Activated CD4-positive, alpha-beta memory T cell treated with anti-CD3 and anti-CD28 coated beads for 36 hours (primary cell): ENCODE results near the gene TBC1D9B. TPM values are rescaled to one million over a fixed set of nuclear protein-coding genes. Genes with fewer than 3 reads are reported as not detected.

ENCODE experiments used
- CTCF ChIA-PET: fragments of 350-600 bp; sonication (Branson Sonifier 250); formaldehyde crosslinking; loops from one replicate; lab custom pipeline; 2021; ENCODE audit warnings: antibody characterized with exemption, inconsistent platforms; lab: Charles Lee
- POLR2A ChIA-PET: fragments of 350-600 bp; sonication (Branson Sonifier 250); formaldehyde crosslinking; loops from one replicate; lab custom pipeline; 2021; ENCODE audit warnings: antibody characterized with exemption; lab: Charles Lee
- DNase-seq: peaks from one replicate; pipeline ENCODE4 v3.0.0-alpha.2; 2020
- H3K27ac Mint-ChIP-seq: one replicate; pipeline ENCODE4 v1.8.0; 2021; ENCODE audit warnings: mixed read lengths
- H3K27me3 Mint-ChIP-seq: one replicate; pipeline ENCODE4 v1.8.0; 2021; ENCODE audit warnings: mixed read lengths
- H3K36me3 Mint-ChIP-seq: one replicate; pipeline ENCODE4 v1.8.0; 2021; ENCODE audit warnings: mixed read lengths
- H3K4me1 Mint-ChIP-seq: one replicate; pipeline ENCODE4 v1.8.0; 2021; ENCODE audit warnings: low read depth, mixed read lengths
- H3K4me3 Mint-ChIP-seq: one replicate; pipeline ENCODE4 v1.8.0; 2021; ENCODE audit warnings: mild to moderate bottlenecking, mixed read lengths
- H3K9me3 Mint-ChIP-seq: one replicate; pipeline ENCODE4 v1.8.0; 2021; ENCODE audit warnings: mixed read lengths
- intact Hi-C: fragments of 100-400 bp; cut with micrococcal nuclease; formaldehyde crosslinking; loops from one replicate; pipeline ENCODE4 v1.15.1; 2023
- total RNA-seq, 2 experiments: library from RNA; stranded (reverse); gene quantifications; one replicate each; pipeline ENCODE4 v1.2.3, GENCODE V29; 2021

Gene TBC1D9B
- total RNA-seq, 2 experiments from 2014 or later = 59.0 to 62.8 TPM

DNA sequence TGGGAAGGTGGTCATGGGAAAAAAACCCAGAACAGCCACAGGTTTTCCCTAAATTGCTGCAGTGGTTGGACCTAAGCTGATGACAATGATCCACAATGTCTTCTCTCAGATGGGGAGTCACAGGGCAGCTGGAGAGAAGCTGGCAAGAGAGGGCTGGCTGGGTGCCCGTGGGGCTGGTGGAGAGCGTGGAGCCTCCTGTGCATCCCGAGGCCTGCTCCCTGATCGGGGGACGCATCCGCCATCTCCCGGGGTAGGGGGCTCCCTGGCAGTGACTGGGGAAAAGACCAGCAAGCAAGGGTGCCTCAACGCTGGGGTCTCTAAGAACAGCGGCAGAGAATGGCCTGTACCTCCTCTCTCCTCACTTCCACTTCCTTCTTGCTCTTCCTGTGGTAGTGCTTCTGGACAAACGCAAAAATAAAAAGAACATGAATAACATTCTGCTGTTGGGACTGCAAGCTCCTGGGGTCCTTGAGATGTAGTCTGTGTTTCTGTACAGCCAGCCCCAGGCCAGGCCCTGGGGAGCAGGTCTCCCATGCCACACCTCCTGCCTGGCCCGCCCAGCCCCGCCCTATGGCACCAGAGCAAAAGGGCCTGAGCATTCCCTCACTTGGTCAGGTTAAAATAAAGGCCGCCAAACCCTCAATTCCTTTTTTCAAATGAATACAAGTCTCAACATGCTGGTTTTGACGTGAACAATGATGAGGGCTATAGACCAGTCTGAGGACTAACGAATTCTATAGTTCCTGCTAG is 42.0 kb downstream of the TBC1D9B start:
- Mint-ChIP-seq H3K36me3 (peaks cover 15% of the 10 kb centered on the region), H3K4me1 (no peaks in the 10 kb centered on the region), H3K4me3 (no peak overlapping the region), H3K27me3 (no peaks in the 10 kb centered on the region), H3K27ac (no peak overlapping the region), H3K9me3 (no peaks in the 10 kb centered on the region)
- intact Hi-C loops = loop anchor here (1.0 kb wide), 1 partner anchor 225 kb away; no protein-coding TSS in a partner anchor
- no peak for DNase-seq
- POLR2A ChIA-PET = no interaction called here
- CTCF ChIA-PET = interaction anchor here (1.2 to 1.3 kb wide), 2 partner anchors 18 to 64 kb away, joined by 3 read pairs; no protein-coding TSS in a partner anchor

GRCh38 chr5:179864686-179865085 is 43.0 kb downstream of the TBC1D9B start:
- H3K9me3 Mint-ChIP-seq = no peaks in the 10 kb centered on the region
- no peaks in the 10 kb centered on the region for H3K27me3 Mint-ChIP-seq
- intact Hi-C loops = no loop called here
- POLR2A ChIA-PET = no interaction called here
- peaks cover 14% of the 10 kb centered on the region for H3K36me3 Mint-ChIP-seq
- CTCF ChIA-PET = interaction anchor here (0.6 to 0.7 kb wide), 3 partner anchors 14 to 101 kb away, joined by 3 read pairs; no protein-coding TSS in a partner anchor
- peaks cover 7% of the 10 kb centered on the region for H3K4me1 Mint-ChIP-seq
- no peak overlapping the region for H3K4me3 Mint-ChIP-seq
- DNase-seq = no peak
- H3K27ac Mint-ChIP-seq = no peak overlapping the region

DNA sequence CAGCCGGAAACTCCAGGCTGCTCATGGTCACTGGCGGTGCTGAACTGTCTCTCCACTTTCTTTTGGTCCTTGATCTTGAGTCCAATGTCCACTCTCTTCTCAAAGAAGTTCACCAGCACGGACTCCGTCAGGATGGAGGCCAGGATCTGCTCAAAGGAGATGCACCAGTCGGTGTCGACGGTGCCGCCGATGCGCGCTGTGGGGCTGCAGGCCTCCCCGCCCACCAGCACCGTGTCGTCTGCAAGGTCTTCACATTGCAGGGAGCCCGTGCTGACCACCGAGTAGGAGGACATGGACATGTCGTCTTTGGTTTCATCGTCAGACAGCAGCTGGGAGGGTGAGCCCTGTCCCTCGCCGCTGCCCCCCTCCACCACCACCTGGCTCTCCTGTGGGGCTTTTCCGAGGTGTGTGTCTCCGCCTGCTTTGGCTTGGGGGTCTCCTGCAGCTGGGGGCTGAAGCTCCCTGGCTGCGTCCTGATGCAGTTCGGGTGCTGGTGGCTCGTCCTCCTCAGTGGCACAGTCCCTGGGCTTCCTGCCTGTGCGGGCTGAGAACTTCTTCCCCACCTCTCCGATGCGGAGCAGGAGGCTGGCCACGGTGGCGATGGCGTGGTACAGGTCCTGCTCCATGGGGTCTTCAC is 44.1 kb downstream of the TBC1D9B start:
- DNase-seq = no peak
- Mint-ChIP-seq H3K9me3 (no peaks in the 10 kb centered on the region), H3K27ac (no peak overlapping the region), H3K36me3 (peaks cover 14% of the 10 kb centered on the region), H3K4me1 (peaks cover 8% of the 10 kb centered on the region), H3K27me3 (no peaks in the 10 kb centered on the region), H3K4me3 (no peak overlapping the region)
- POLR2A ChIA-PET = no interaction called here
- CTCF ChIA-PET = no interaction called here
- intact Hi-C loops = no loop called here

GRCh38 chr5:179862891-179863290 is 44.8 kb downstream of the TBC1D9B start:
- peaks cover 11% of the 10 kb centered on the region for H3K36me3 Mint-ChIP-seq
- H3K9me3 Mint-ChIP-seq = no peaks in the 10 kb centered on the region
- H3K4me1 Mint-ChIP-seq = peaks cover 11% of the 10 kb centered on the region
- intact Hi-C loops = no loop called here
- ChIA-PET CTCF (no interaction called here), POLR2A (interaction anchor here (1.5 kb wide), 1 partner anchor 8 kb away, joined by 3 read pairs; no protein-coding TSS in a partner anchor)
- no peak for DNase-seq
- H3K27me3 Mint-ChIP-seq = no peaks in the 10 kb centered on the region
- no peak overlapping the region for H3K4me3 Mint-ChIP-seq
- no peak overlapping the region for H3K27ac Mint-ChIP-seq

DNA sequence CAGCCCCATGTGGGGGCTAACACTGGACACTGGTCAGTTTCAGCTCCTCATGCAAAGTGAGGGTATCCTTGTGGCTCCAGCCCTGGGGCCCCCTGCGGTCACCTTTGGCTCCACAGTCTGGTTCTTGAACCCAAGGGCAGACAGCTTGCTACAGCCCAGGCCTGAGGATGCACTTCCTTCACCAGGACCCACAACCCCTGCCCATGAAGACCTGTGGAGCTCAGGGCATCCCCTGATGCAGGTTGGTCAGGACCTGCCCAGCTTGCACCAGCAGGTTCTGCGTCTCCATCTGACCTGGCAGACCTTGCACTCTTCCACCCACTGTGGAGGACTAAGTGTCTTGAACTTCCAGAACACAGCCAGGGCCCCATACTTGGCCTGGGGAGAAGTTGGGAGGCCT is 45.4 kb downstream of the TBC1D9B start:
- no peak overlapping the region for H3K4me3 Mint-ChIP-seq
- POLR2A ChIA-PET = interaction anchor here (1.5 kb wide), 1 partner anchor 9 kb away, joined by 3 read pairs; no protein-coding TSS in a partner anchor
- H3K4me1 Mint-ChIP-seq = peaks cover 15% of the 10 kb centered on the region

GRCh38 chr5:179860301-179860700 is 47.4 kb downstream of the TBC1D9B start:
- H3K27me3 Mint-ChIP-seq = no peaks in the 10 kb centered on the region
- no peak for DNase-seq
- ChIA-PET POLR2A (no interaction called here), CTCF (interaction anchor here (1.8 kb wide), 1 partner anchor 58 kb away, joined by 5 read pairs; no protein-coding TSS in a partner anchor)
- no peaks in the 10 kb centered on the region for H3K9me3 Mint-ChIP-seq
- no peak overlapping the region for H3K27ac Mint-ChIP-seq
- intact Hi-C loops = no loop called here
- H3K36me3 Mint-ChIP-seq = peaks cover 11% of the 10 kb centered on the region
- H3K4me1 Mint-ChIP-seq = peaks cover 16% of the 10 kb centered on the region
- H3K4me3 Mint-ChIP-seq = peak overlapping the region; percentile 43

More for the DNA sequence above, 45.4 kb downstream of the TBC1D9B start:
- intact Hi-C loops = no loop called here
- Mint-ChIP-seq H3K36me3 (peaks cover 11% of the 10 kb centered on the region), H3K9me3 (no peaks in the 10 kb centered on the region), H3K27me3 (no peaks in the 10 kb centered on the region), H3K27ac (no peak overlapping the region)
- CTCF ChIA-PET = interaction anchor here (0.8 kb wide), 1 partner anchor 238 kb away, joined by 3 read pairs; no protein-coding TSS in a partner anchor
- DNase-seq = no peak

DNA sequence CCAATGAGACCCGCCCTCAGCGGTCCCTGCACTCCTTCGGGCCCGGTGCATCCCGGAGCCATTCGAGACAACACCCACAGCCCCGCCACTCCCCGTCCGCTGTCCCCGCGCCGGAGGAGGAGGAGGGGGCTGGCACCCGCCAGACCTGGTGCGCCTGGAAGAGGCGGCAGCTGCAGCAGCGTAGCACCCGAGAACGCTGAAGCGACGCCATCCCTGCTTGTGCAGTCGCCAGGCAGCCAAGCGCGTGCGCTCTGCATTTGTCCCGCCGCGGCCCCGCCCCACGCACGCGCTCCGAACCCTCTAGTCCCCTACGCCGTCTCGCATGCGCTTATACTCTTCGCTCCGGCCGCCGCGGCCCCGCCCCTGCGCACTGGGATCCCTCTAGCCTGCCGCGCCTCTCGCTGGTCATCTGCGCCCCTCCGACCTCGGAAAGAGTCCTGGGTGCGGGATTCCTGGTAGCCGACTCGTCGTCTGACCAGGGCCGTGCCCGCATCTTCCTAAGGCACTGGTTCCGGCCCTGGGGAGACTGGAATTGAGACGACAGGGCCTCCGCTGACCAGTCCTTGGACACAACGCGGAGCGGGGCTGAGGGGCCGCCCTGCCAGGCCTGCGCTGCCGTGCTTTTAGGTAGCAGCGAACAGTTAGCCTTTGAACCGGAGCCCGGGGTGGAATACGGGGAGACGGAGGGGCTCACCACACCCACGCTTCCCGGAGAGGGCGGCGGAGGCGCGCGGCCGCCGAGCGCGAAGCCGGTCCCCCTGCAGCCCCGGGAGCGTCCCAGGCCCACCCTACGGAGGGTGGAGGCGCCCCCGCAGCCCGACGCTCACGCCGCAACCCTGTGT is 48.9 kb downstream of the TBC1D9B start, which contains the start of gene MRNIP:
Gene MRNIP (minus strand): TSS at position 232 of the 842 bp plus-strand sequence. CDS start 21 bp downstream, at position 211.
- Mint-ChIP-seq H3K27me3 (no peaks in the 10 kb centered on the region), H3K36me3 (peaks cover 11% of the 10 kb centered on the region)

DNA sequence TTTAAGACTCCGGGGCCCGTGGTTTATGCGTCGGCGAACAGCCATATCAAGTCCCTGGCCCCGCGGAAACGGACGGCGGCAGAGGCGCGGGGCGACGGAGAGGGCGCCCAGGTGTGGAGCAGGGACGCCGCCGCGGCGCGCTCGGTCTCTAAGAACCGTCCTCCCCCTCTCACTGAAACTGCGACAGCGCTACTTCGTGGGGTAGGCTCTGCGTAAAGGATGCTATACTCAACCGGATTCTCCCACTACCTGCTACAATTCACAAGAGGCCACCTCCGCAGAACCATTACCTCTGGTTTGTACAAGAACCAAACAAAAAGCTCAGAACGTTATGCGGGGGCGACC is 49.5 kb downstream of the TBC1D9B start:
- Mint-ChIP-seq H3K4me1 (peaks cover 16% of the 10 kb centered on the region), H3K4me3 (peak overlapping the region; percentile 79), H3K36me3 (peaks cover 9% of the 10 kb centered on the region), H3K9me3 (no peaks in the 10 kb centered on the region), H3K27me3 (no peaks in the 10 kb centered on the region), H3K27ac (peak overlapping the region; percentile 61)
- ChIA-PET CTCF (interaction anchor here (0.8 to 3.1 kb wide), 4 partner anchors 9 to 95 kb away, joined by 3 to 16 read pairs (median 4); no protein-coding TSS in a partner anchor), POLR2A (interaction anchor here (1.2 to 1.4 kb wide), 2 partner anchors 38 to 56 kb away, joined by 4 to 6 read pairs; partner anchors contain the start of gene SQSTM1)
- intact Hi-C loops = loop anchor here (1.0 to 5.0 kb wide), 5 partner anchors 38 to 234 kb away; partner anchors contain the start of genes MAML1, SQSTM1 and TBC1D9B
- DNase-seq = peak; percentile 65

More for the DNA sequence above, 48.9 kb downstream of the TBC1D9B start, which contains the start of gene MRNIP:
- ChIA-PET POLR2A (interaction anchor here (1.2 to 1.4 kb wide), 2 partner anchors 39 to 57 kb away, joined by 4 to 6 read pairs; partner anchors contain the start of gene SQSTM1), CTCF (interaction anchor here (0.8 to 3.1 kb wide), 4 partner anchors 8 to 95 kb away, joined by 3 to 16 read pairs (median 4); no protein-coding TSS in a partner anchor)
- Mint-ChIP-seq H3K4me3 (peak within 1 kb of the TSS; percentile 79), H3K27ac (peak within 1 kb of the TSS; percentile 61), H3K9me3 (no peaks in the 10 kb centered on the region), H3K4me1 (peaks cover 16% of the 10 kb centered on the region)
- peak; percentile 94 for DNase-seq
- intact Hi-C loops = loop anchor here (1.0 to 5.0 kb wide), 5 partner anchors 39 to 233 kb away; partner anchors contain the start of genes MAML1, SQSTM1 and TBC1D9B

DNA sequence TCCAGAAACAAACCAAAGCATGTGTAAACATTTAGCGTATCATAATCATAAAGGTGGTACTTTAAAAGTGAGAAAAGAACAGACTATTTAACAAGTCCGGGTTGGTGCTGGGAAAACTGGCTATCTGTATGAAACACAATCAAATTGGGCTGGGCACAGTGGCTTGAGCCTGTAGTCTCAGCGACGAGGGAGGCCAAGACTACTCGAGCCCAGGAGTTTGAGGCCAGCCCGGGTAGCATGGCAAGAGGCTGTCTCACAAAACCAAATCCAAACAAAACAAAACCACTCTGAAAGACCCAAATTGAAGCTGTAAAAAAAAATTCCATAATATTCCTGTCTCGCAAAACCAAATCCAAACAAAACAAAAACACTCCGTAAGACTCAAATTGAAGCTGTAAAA is 53.3 kb downstream of the TBC1D9B start:
- Mint-ChIP-seq H3K9me3 (no peaks in the 10 kb centered on the region), H3K27ac (no peak overlapping the region), H3K4me1 (peaks cover 8% of the 10 kb centered on the region), H3K36me3 (peaks cover 19% of the 10 kb centered on the region), H3K27me3 (no peaks in the 10 kb centered on the region), H3K4me3 (no peak overlapping the region)
- POLR2A ChIA-PET = no interaction called here
- no peak for DNase-seq
- CTCF ChIA-PET = interaction anchor here (0.6 kb wide), 1 partner anchor 157 kb away, joined by 3 read pairs; no protein-coding TSS in a partner anchor
- intact Hi-C loops = no loop called here

- intact Hi-C loops = no loop called here
- Mint-ChIP-seq H3K9me3 (no peaks in the 10 kb centered on the region), H3K36me3 (peaks cover 20% of the 10 kb centered on the region), H3K27ac (peak overlapping the region; percentile 3), H3K4me3 (no peak overlapping the region), H3K4me1 (peaks cover 7% of the 10 kb centered on the region), H3K27me3 (no peaks in the 10 kb centered on the region)
- ChIA-PET CTCF (interaction anchor here (0.7 kb wide), 1 partner anchor 20 kb away, joined by 3 read pairs; no protein-coding TSS in a partner anchor), POLR2A (no interaction called here)
- DNase-seq = no peak
Measured at GRCh38 chr5:179852993-179853547, 54.6 kb downstream of the TBC1D9B start.

DNA sequence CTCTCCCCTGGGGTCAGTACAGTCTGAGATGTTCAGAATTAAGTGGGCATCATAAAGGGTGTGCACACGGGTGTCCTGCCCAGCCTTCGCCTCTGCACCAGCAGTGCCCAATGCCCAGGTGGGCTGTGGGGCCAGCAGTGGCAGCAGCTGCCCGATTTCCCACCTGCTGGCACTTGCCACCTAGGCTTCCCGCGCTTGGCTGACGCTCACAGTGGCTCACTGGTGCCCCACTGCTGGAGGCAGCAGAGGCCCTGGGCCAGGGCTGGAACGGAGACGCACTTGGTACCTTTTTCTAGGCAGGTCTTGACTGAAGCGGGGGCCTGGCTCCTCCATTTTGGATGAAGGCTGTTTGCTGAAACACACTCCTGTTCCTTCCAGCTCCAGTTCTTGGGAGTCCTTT is 66.1 kb downstream of the TBC1D9B start:
- Mint-ChIP-seq H3K27ac (no peak overlapping the region), H3K4me3 (no peak overlapping the region), H3K9me3 (peaks cover 7% of the 10 kb centered on the region), H3K4me1 (peaks cover 9% of the 10 kb centered on the region), H3K27me3 (no peaks in the 10 kb centered on the region), H3K36me3 (peaks cover 33% of the 10 kb centered on the region)
- no peak for DNase-seq
- ChIA-PET POLR2A (no interaction called here), CTCF (no interaction called here)
- intact Hi-C loops = no loop called here
